B cell (primary cell): Measurements from ENCODE around the gene COLEC12. TPM values are rescaled to one million over a fixed set of nuclear protein-coding genes. Genes with fewer than 3 reads are reported as not detected.

Source experiments
- ATAC-seq: fragments of 200-7000 bp; cut with Tn5 transposase; one replicate; pipeline ENCODE4 v1.10.0; 2021; ENCODE audit warnings: low read depth, mild to moderate bottlenecking, moderate number of reproducible peaks, moderate library complexity
- CTCF ChIA-PET: fragments of 350-600 bp; sonication (Branson Sonifier 250); formaldehyde crosslinking; loops from one replicate; lab custom pipeline; 2021; ENCODE audit warnings: antibody characterized with exemption, inconsistent platforms; lab: Charles Lee
- POLR2A ChIA-PET: fragments of 350-600 bp; sonication (Branson Sonifier 250); formaldehyde crosslinking; loops from one replicate; lab custom pipeline; 2021; ENCODE audit warnings: antibody characterized with exemption; lab: Charles Lee
- DNase-seq: peaks from one replicate; pipeline ENCODE4 v3.0.0; 2013
- H2AFZ ChIP-seq: 2 replicates; pipeline ENCODE4 v1.6.1; 2012; ENCODE audit warnings: mild to moderate bottlenecking, low read depth, low read length; ENCODE audit not compliant: insufficient read depth, poor library complexity, severe bottlenecking
- H3K27ac ChIP-seq, 2 donors: 1 replicate in 1 of 2; 2 replicates in 1 of 2; pipeline ENCODE4 v1.5.1; 2012 to 2013; ENCODE audit warnings: low read length in 2 of 2, mild to moderate bottlenecking in 2 of 2, moderate library complexity in 1 of 2
- H3K27me3 ChIP-seq, 4 experiments: fragments of 200-600 bp in 1 of 4; sonication (generic) in 1 of 4; replicated peaks in 1 of 4; 1 replicate in 2 of 4; 2 replicates in 2 of 4; pipeline versions ENCODE4 v1.6.1 to v1.7.0; 2013 to 2016; ENCODE audit warnings: low read length in 3 of 4, mild to moderate bottlenecking in 2 of 4, mixed read lengths in 1 of 4, moderate library complexity in 1 of 4; ENCODE audit not compliant: insufficient read depth in 4 of 4, control insufficient read depth in 3 of 4; ENCODE audit errors: control extremely low read depth in 1 of 4
- H3K36me3 ChIP-seq, 2 experiments: replicated peaks in 1 of 2; 1 replicate in 1 of 2; 2 replicates in 1 of 2; pipeline versions ENCODE4 v1.6.1 to v1.7.1; 2013; ENCODE audit warnings: low read length in 1 of 2; ENCODE audit not compliant: insufficient read depth in 2 of 2, control insufficient read depth in 1 of 2; ENCODE audit errors: control extremely low read depth in 1 of 2, extremely low read depth in 1 of 2
- H3K4me1 ChIP-seq, 2 donors: fragments of 200-600 bp in 1 of 2; sonication (generic) in 1 of 2; 1 replicate in 1 of 2; 2 replicates in 1 of 2; pipeline versions ENCODE4 v1.5.1 to v1.6.1; 2013 to 2017; ENCODE audit warnings: low read length in 2 of 2; ENCODE audit not compliant: control insufficient read depth in 2 of 2, insufficient read depth in 2 of 2
- H3K4me2 ChIP-seq: replicated peaks from 2 replicates; pipeline ENCODE3; 2012; ENCODE audit warnings: mild to moderate bottlenecking, low read depth, low read length; ENCODE audit not compliant: poor library complexity, severe bottlenecking
- H3K4me3 ChIP-seq, 5 experiments: fragments of 200-600 bp in 1 of 5; sonication (generic) in 1 of 5; 1 replicate in 3 of 5; 2 replicates in 2 of 5; pipeline versions ENCODE4 v1.5.1 to v1.7.0; 2011 to 2016; ENCODE audit warnings: low read length in 4 of 5, mild to moderate bottlenecking in 4 of 5, low read depth in 2 of 5, control low read depth in 1 of 5, moderate library complexity in 1 of 5; ENCODE audit not compliant: insufficient read depth in 1 of 5; ENCODE audit errors: control extremely low read depth in 1 of 5, extremely low read depth in 1 of 5
- H3K79me2 ChIP-seq: fragments of 200-600 bp; sonication (generic); one replicate; pipeline ENCODE4 v1.6.0; 2016; ENCODE audit warnings: low read length; ENCODE audit not compliant: control insufficient read depth, insufficient read depth
- H3K9ac ChIP-seq: fragments of 200-600 bp; sonication (generic); 2 replicates; pipeline ENCODE4 v1.6.1; 2017; ENCODE audit warnings: mild to moderate bottlenecking, low read length, moderate library complexity
- H3K9me3 ChIP-seq, 3 donors: one replicate each; pipeline versions ENCODE4 v1.6.1 to v1.7.1; 2013; ENCODE audit warnings: low read length in 2 of 3; ENCODE audit not compliant: control insufficient read depth in 2 of 3, insufficient read depth in 1 of 3; ENCODE audit errors: control extremely low read depth in 1 of 3
- H4K20me1 ChIP-seq: 2 replicates; pipeline ENCODE4 v1.6.0; 2012; ENCODE audit warnings: mild to moderate bottlenecking, low read length; ENCODE audit not compliant: insufficient read depth, control insufficient read depth, poor library complexity, severe bottlenecking
- H3K27ac Mint-ChIP-seq: one replicate; pipeline ENCODE4 v1.8.0; 2021; ENCODE audit warnings: mixed read lengths
- H3K27me3 Mint-ChIP-seq: one replicate; pipeline ENCODE4 v1.8.0; 2021; ENCODE audit warnings: mixed read lengths
- H3K4me1 Mint-ChIP-seq: one replicate; pipeline ENCODE4 v1.8.0; 2021; ENCODE audit warnings: mixed read lengths
- H3K4me3 Mint-ChIP-seq: one replicate; pipeline ENCODE4 v1.8.0; 2021; ENCODE audit warnings: mixed read lengths
- H3K9me3 Mint-ChIP-seq: one replicate; pipeline ENCODE4 v1.8.0; 2022; ENCODE audit warnings: mixed read lengths; ENCODE audit not compliant: insufficient read depth
- CTCF ChIP-seq: fragments of 200-600 bp; IDR thresholded peaks from one replicate; pipeline ENCODE4 v1.8.0; 2022; ENCODE audit warnings: antibody characterized with exemption, mild to moderate bottlenecking
- EZH2 ChIP-seq: IDR thresholded peaks from 2 replicates; pipeline ENCODE4 v1.6.1; 2012; ENCODE audit warnings: borderline replicate concordance, low read depth, mild to moderate bottlenecking, moderate library complexity, low read length; ENCODE audit not compliant: insufficient read depth, poor library complexity, severe bottlenecking
- WGBS: methylation state at CpG from one replicate; pipeline ENCODE4 v1.1.5; 2013; ENCODE audit warnings: missing lambda C conversion rate; ENCODE audit not compliant: insufficient coverage; 5-methylcytosine and 5-hydroxymethylcytosine counted together
- intact Hi-C: fragments of 100-400 bp; cut with micrococcal nuclease; formaldehyde crosslinking; loops from one replicate; pipeline ENCODE4 v1.10.0; 2022
- polyA plus RNA-seq: library from polyadenylated mRNA; depleted of rRNA; stranded (reverse); fragments of >200 nt; gene quantifications from 2 replicates; pipeline ENCODE4 v1.2.3, GENCODE V29; 2012
- total RNA-seq, 2 donors: library from RNA; stranded (reverse); fragments of 120-200 nt in 1 of 2; gene quantifications; 1 replicate in 1 of 2; 2 replicates in 1 of 2; pipeline versions ENCODE4 v1.2.3 to v1.2.4, GENCODE V29; 2013 to 2022

The COLEC12 gene
- total and polyA plus RNA-seq, 2 donors (not counting 1 experiment from before 2014, with no cell fraction given): not detected

GRCh38 chr18:293536-293935, 207.0 kb downstream of the COLEC12 start:
- H4K20me1 ChIP-seq: no peaks in the 10 kb centered on the region
- ATAC-seq (no peak), DNase-seq (no peak)
- no peak overlapping the region for H2AFZ ChIP-seq
- H3K79me2 ChIP-seq: no peaks in the 10 kb centered on the region
- no peaks in the 10 kb centered on the region for H3K36me3 ChIP-seq
- H3K9ac ChIP-seq: no peak overlapping the region
- ChIA-PET CTCF (no interaction called here), POLR2A (no interaction called here)
- H3K4me1 Mint-ChIP-seq: no peaks in the 10 kb centered on the region
- H3K4me1 ChIP-seq: no peaks in the 10 kb centered on the region
- peaks cover 15% of the 10 kb centered on the region for H3K27me3 Mint-ChIP-seq
- TF ChIP-seq CTCF (no peak), EZH2 (no peak)
- no peak overlapping the region for H3K27ac Mint-ChIP-seq
- intact Hi-C loops: no loop called here
- H3K4me3 Mint-ChIP-seq: no peak overlapping the region
- H3K4me2 ChIP-seq: no peak overlapping the region
- no peak overlapping the region for H3K27ac ChIP-seq
- no peaks in the 10 kb centered on the region for H3K27me3 ChIP-seq
- H3K9me3 ChIP-seq: no peaks in the 10 kb centered on the region
- peaks cover 5% of the 10 kb centered on the region for H3K9me3 Mint-ChIP-seq
- no peak overlapping the region for H3K4me3 ChIP-seq
- WGBS: no CpG with 5 or more reads among the region's 4 CpGs

- peaks cover 18% of the 10 kb centered on the region for H3K27me3 Mint-ChIP-seq
Measured at GRCh38 chr18:292271-292670, 208.2 kb downstream of the COLEC12 start.

More at GRCh38 chr18:292271-292670, 208.2 kb downstream of the COLEC12 start:
- Mint-ChIP-seq H3K4me1 (no peaks in the 10 kb centered on the region), H3K4me3 (no peak overlapping the region), H3K9me3 (peaks cover 5% of the 10 kb centered on the region), H3K27ac (no peak overlapping the region)
- Histone ChIP-seq H3K27me3 (no peaks in the 10 kb centered on the region), H3K4me2 (no peak overlapping the region), H3K27ac (no peak overlapping the region), H4K20me1 (no peaks in the 10 kb centered on the region), H3K9me3 (no peaks in the 10 kb centered on the region), H3K4me1 (no peaks in the 10 kb centered on the region), H2AFZ (no peak overlapping the region), H3K79me2 (no peaks in the 10 kb centered on the region), H3K4me3 (no peak overlapping the region), H3K9ac (no peak overlapping the region), H3K36me3 (no peaks in the 10 kb centered on the region)
- WGBS: 64% methylated on average over 3 of the region's 3 CpGs
- ChIA-PET CTCF (no interaction called here), POLR2A (no interaction called here)
- intact Hi-C loops: no loop called here
- TF ChIP-seq CTCF: no peak
- no peak for TF ChIP-seq EZH2
- DNase-seq (no peak), ATAC-seq (no peak)
